ENCODE data around the gene PSD2.

Gene PSD2

DNA sequence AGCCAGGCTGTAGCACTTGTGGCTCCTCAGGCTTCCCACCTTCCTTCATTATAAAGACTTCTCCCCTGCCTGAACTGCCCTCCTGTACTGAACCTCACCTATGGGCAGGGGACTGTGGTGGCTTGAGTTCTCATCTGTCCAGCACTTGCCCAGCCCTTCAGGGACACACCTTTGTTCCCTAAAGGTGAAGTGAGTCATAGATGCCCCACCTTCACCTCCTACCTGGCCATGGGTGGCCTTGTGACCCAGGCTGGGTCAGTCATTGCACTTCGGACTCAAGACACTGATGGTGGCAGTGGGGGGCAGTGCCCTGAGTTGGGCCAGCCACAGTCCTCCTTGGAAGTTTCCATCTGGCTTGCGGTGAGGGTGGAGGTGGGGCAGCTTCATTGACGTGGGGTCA lies 26.1 kb upstream of the PSD2 start:
- Histone ChIP-seq H3K27ac (replicated peaks) (no peak overlapping the region), H3K27me3 (ENCODE audit: insufficient read depth, poor library complexity, severe bottlenecking) (no peaks in the 10 kb centered on the region), H3K4me3 (replicated peaks; ENCODE audit: insufficient read depth, low read length) (no peak overlapping the region)
- TF ChIP-seq, protein P1, sequence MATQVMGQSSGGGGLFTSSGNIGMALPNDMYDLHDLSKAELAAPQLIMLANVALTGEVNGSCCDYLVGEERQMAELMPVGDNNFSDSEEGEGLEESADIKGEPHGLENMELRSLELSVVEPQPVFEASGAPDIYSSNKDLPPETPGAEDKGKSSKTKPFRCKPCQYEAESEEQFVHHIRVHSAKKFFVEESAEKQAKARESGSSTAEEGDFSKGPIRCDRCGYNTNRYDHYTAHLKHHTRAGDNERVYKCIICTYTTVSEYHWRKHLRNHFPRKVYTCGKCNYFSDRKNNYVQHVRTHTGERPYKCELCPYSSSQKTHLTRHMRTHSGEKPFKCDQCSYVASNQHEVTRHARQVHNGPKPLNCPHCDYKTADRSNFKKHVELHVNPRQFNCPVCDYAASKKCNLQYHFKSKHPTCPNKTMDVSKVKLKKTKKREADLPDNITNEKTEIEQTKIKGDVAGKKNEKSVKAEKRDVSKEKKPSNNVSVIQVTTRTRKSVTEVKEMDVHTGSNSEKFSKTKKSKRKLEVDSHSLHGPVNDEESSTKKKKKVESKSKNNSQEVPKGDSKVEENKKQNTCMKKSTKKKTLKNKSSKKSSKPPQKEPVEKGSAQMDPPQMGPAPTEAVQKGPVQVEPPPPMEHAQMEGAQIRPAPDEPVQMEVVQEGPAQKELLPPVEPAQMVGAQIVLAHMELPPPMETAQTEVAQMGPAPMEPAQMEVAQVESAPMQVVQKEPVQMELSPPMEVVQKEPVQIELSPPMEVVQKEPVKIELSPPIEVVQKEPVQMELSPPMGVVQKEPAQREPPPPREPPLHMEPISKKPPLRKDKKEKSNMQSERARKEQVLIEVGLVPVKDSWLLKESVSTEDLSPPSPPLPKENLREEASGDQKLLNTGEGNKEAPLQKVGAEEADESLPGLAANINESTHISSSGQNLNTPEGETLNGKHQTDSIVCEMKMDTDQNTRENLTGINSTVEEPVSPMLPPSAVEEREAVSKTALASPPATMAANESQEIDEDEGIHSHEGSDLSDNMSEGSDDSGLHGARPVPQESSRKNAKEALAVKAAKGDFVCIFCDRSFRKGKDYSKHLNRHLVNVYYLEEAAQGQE (IDR thresholded peaks at IDR 0.05; ENCODE audit: insufficient replicate concordance, low read depth) = no peak
- TF ChIP-seq, protein P2, sequence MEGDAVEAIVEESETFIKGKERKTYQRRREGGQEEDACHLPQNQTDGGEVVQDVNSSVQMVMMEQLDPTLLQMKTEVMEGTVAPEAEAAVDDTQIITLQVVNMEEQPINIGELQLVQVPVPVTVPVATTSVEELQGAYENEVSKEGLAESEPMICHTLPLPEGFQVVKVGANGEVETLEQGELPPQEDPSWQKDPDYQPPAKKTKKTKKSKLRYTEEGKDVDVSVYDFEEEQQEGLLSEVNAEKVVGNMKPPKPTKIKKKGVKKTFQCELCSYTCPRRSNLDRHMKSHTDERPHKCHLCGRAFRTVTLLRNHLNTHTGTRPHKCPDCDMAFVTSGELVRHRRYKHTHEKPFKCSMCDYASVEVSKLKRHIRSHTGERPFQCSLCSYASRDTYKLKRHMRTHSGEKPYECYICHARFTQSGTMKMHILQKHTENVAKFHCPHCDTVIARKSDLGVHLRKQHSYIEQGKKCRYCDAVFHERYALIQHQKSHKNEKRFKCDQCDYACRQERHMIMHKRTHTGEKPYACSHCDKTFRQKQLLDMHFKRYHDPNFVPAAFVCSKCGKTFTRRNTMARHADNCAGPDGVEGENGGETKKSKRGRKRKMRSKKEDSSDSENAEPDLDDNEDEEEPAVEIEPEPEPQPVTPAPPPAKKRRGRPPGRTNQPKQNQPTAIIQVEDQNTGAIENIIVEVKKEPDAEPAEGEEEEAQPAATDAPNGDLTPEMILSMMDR (IDR thresholded peaks at IDR 0.05; ENCODE audit: insufficient read depth, low read length) = no peak
- no peak for TF ChIP-seq POLR2AphosphoS5 (IDR thresholded peaks at IDR 0.05; ENCODE audit: low read depth)
- DNase-seq (ENCODE audit: low read depth in 1 of 2, low spot score in 1 of 2) = no peak

DNA sequence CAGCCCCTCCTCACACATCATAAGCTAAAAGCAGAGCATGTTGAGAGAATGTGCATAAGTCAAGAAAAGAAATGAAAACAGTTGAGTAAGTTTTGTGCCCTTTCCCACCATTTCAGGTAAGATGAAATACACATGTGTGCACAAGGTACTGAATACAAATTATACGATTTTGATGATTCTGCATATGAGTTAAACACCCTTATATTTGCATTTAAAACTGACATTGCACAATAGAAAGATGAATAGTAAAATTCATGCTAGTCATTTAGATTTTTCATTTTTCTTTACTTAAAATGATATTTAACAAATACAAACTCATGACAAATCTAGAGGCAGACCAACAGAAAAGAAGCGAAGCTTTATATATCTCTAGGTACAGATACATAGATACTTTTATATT lies 24.9 kb upstream of the PSD2 start:
- TF ChIP-seq, protein P1 (IDR thresholded peaks at IDR 0.05; ENCODE audit: insufficient replicate concordance, low read depth) = no peak
- DNase-seq (ENCODE audit: low read depth in 1 of 2, low spot score in 1 of 2) = no peak
- H3K27ac ChIP-seq (replicated peaks) = no peak overlapping the region
- no peaks in the 10 kb centered on the region for H3K27me3 ChIP-seq (ENCODE audit: insufficient read depth, poor library complexity, severe bottlenecking)
- H3K4me3 ChIP-seq (replicated peaks; ENCODE audit: insufficient read depth, low read length) = no peak overlapping the region

DNA sequence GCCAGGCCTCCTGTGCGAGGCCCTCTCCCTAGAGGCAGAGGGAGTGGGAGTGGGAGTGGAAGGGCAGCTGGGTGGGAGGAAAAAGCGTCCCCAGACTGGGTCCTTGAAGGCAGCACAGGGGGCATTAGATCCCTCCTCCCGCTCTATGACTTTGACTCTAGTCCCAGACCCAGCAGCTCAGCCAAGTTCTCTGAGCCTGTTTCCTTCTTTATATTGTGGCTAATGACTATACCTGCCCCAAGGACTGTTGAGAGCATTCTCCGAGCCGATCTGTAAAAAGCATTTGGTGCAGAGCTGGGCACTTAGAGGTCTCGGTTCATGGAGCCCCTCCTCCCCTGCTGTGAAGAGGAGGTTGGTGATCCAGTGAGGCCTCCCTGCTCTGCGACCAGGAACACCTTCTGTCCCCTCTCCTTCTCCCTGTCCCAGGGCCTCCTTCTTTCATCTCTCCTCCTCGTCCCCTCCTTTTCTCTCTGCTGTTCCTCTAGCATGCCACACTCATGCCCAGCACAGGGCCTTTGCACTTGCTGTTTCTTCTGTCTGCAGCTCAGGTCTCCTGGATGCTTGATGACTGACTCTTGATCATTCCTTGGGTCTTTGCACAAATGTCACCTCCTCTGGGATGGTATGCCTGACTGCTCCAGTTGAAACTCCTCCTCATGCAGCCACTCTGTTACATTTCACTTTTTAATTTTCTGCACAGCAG lies 23.4 kb upstream of the PSD2 start:
- Histone ChIP-seq H3K27me3 (ENCODE audit: insufficient read depth, poor library complexity, severe bottlenecking) (no peaks in the 10 kb centered on the region), H3K27ac (replicated peaks) (no peak overlapping the region), H3K4me3 (replicated peaks; ENCODE audit: insufficient read depth, low read length) (no peak overlapping the region)
- TF ChIP-seq, protein P1 (IDR thresholded peaks at IDR 0.05; ENCODE audit: insufficient replicate concordance, low read depth) = no peak
- no peak for TF ChIP-seq GABPA (IDR thresholded peaks at IDR 0.05; ENCODE audit: low read depth)
- no peak for TF ChIP-seq POLR2AphosphoS5 (IDR thresholded peaks at IDR 0.05; ENCODE audit: low read depth)
- TF ChIP-seq, protein P2 (IDR thresholded peaks at IDR 0.05; ENCODE audit: insufficient read depth, low read length) = no peak
- no peak for TF ChIP-seq SPI1 (IDR thresholded peaks at IDR 0.05; ENCODE audit: borderline replicate concordance, low read depth)
- DNase-seq (ENCODE audit: low read depth in 1 of 2, low spot score in 1 of 2) = no peak

Measured in HL-60 (cell line).